ENCODE measurements around the gene HPS1. TPM values are rescaled to one million over a fixed set of nuclear protein-coding genes. Genes with fewer than 3 reads are reported as not detected.

HPS1 gene
- total RNA-seq, 2 experiments from 2014 or later, result 53.2 to 68.7 TPM

GRCh38 chr10:98435178-98435577 lies 11.6 kb downstream of the HPS1 start:
- H2AFZ ChIP-seq (ENCODE audit: low read length), result no peak overlapping the region
- peaks cover 84% of the 10 kb centered on the region for H3K36me3 ChIP-seq (ENCODE audit: insufficient read depth, low read length)
- H3K9me2 ChIP-seq (ENCODE audit: insufficient read depth, low read length), result no peaks in the 10 kb centered on the region
- no peaks in the 10 kb centered on the region for H4K20me1 ChIP-seq (ENCODE audit: insufficient read depth, low read length)
- H3K4me3 ChIP-seq (ENCODE audit: low read depth, low read length, poor library complexity, severe bottlenecking), result no peak overlapping the region
- intact Hi-C loops (cut with micrococcal nuclease; ENCODE audit: unreplicated experiment), result no loop called here
- no TSS peak for BruUV-seq (replicated peaks)
- H3K4me1 ChIP-seq (ENCODE audit: insufficient read depth, low read length, poor library complexity, severe bottlenecking), result no peaks in the 10 kb centered on the region
- ChIA-PET POLR2A (interaction anchor here (2.1 kb wide), 1 partner anchor 11 kb away, joined by 7 read pairs; the partner anchor contains the start of gene HPS1), CTCF (ENCODE audit: unreplicated experiment) (no interaction called here)
- peaks cover 5% of the 10 kb centered on the region; the same call in 1 of the 2 replicates for H3K9me3 ChIP-seq (ENCODE audit: low read length)
- no peaks in the 10 kb centered on the region for H3K79me2 ChIP-seq (ENCODE audit: insufficient read depth, low read depth, low read length)
- no peak for TF ChIP-seq EZH2phosphoT487 (IDR thresholded peaks at IDR 0.05; ENCODE audit: borderline replicate concordance, low read depth, low read length)
- H3K27ac ChIP-seq (ENCODE audit: low read depth, low read length, poor library complexity, severe bottlenecking), result no peak overlapping the region
- DNase-seq (ENCODE audit: low spot score), result no peak
- no peak overlapping the region for H3K4me2 ChIP-seq (ENCODE audit: low read length)

- no peak overlapping the region for H3K27ac ChIP-seq (ENCODE audit: low read depth, low read length, poor library complexity, severe bottlenecking)
- CTCF ChIA-PET (ENCODE audit: unreplicated experiment), result interaction anchor here (0.8 kb wide), 1 partner anchor 9 kb away, joined by 3 read pairs; no protein-coding TSS in a partner anchor
- no peak for DNase-seq (ENCODE audit: low spot score)
- H3K9me3 ChIP-seq (ENCODE audit: low read length), result peaks cover 5% of the 10 kb centered on the region; the same call in 1 of the 2 replicates
- no peaks in the 10 kb centered on the region for H3K4me1 ChIP-seq (ENCODE audit: insufficient read depth, low read length, poor library complexity, severe bottlenecking)
- no peaks in the 10 kb centered on the region for H3K79me2 ChIP-seq (ENCODE audit: insufficient read depth, low read depth, low read length)
- no peaks in the 10 kb centered on the region for H4K20me1 ChIP-seq (ENCODE audit: insufficient read depth, low read length)
- H2AFZ ChIP-seq (ENCODE audit: low read length), result no peak overlapping the region
- peaks cover 84% of the 10 kb centered on the region for H3K36me3 ChIP-seq (ENCODE audit: insufficient read depth, low read length)
- intact Hi-C loops (cut with micrococcal nuclease; ENCODE audit: unreplicated experiment), result no loop called here
- BruUV-seq (replicated peaks), result no TSS peak
- H3K4me2 ChIP-seq (ENCODE audit: low read length), result no peak overlapping the region
- POLR2A ChIA-PET, result no interaction called here
- no peak overlapping the region for H3K4me3 ChIP-seq (ENCODE audit: low read depth, low read length, poor library complexity, severe bottlenecking)
- no peaks in the 10 kb centered on the region for H3K9me2 ChIP-seq (ENCODE audit: insufficient read depth, low read length)
- TF ChIP-seq EZH2phosphoT487 (IDR thresholded peaks at IDR 0.05; ENCODE audit: borderline replicate concordance, low read depth, low read length), result no peak
- TF ChIP-seq CTCF (conservative IDR thresholded peaks at IDR 0.05; ENCODE audit: low read length), result no peak
Measured at GRCh38 chr10:98433881-98434732, 12.6 kb downstream of the HPS1 start.

- Histone ChIP-seq H2AFZ (ENCODE audit: low read length) (no peak overlapping the region), H3K4me3 (ENCODE audit: low read depth, low read length, poor library complexity, severe bottlenecking) (no peak overlapping the region), H3K79me2 (ENCODE audit: insufficient read depth, low read depth, low read length) (no peaks in the 10 kb centered on the region), H3K9me3 (ENCODE audit: low read length) (peaks cover 5% of the 10 kb centered on the region; the same call in 1 of the 2 replicates), H3K4me1 (ENCODE audit: insufficient read depth, low read length, poor library complexity, severe bottlenecking) (no peaks in the 10 kb centered on the region), H4K20me1 (ENCODE audit: insufficient read depth, low read length) (no peaks in the 10 kb centered on the region), H3K36me3 (ENCODE audit: insufficient read depth, low read length) (peaks cover 79% of the 10 kb centered on the region), H3K4me2 (ENCODE audit: low read length) (no peak overlapping the region), H3K27ac (ENCODE audit: low read depth, low read length, poor library complexity, severe bottlenecking) (no peak overlapping the region), H3K9me2 (ENCODE audit: insufficient read depth, low read length) (no peaks in the 10 kb centered on the region)
- no peak for TF ChIP-seq CTCF (conservative IDR thresholded peaks at IDR 0.05; ENCODE audit: low read length)
- no peak for TF ChIP-seq EZH2phosphoT487 (IDR thresholded peaks at IDR 0.05; ENCODE audit: borderline replicate concordance, low read depth, low read length)
- no TSS peak for BruUV-seq (replicated peaks)
- intact Hi-C loops (cut with micrococcal nuclease; ENCODE audit: unreplicated experiment), result no loop called here
- ChIA-PET POLR2A (no interaction called here), CTCF (ENCODE audit: unreplicated experiment) (no interaction called here)
- no peak for DNase-seq (ENCODE audit: low spot score)
Measured at GRCh38 chr10:98433371-98433770, 13.4 kb downstream of the HPS1 start.

Measured in OCI-LY7 (cell line).